ENCODE results near the gene CRABP1.

The CRABP1 gene

GRCh38 chr15:78347586-78348543 lies 7.7 kb downstream of the CRABP1 start:
- DNase-seq = peak; percentile 74

DNA sequence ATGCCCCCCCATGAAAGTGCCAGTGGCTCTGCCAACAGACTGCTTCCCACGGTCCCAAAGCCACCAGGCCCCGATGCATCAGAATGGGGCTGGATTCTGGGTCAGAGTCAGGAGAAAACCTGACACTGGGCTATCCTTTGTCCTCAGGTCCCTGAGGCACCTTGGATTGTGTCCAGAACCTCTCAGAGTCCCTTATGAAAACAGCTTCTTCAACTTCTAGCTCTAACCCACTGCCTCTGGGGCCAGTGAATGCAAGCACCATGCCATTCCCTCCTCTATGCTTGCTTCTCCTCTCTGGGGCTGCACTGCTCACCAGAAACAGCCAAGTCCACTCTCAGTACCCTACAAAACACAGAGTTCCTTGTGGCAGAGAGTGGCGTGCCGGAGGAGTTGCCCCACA lies 9.9 kb downstream of the CRABP1 start:
- DNase-seq = no peak

DNA sequence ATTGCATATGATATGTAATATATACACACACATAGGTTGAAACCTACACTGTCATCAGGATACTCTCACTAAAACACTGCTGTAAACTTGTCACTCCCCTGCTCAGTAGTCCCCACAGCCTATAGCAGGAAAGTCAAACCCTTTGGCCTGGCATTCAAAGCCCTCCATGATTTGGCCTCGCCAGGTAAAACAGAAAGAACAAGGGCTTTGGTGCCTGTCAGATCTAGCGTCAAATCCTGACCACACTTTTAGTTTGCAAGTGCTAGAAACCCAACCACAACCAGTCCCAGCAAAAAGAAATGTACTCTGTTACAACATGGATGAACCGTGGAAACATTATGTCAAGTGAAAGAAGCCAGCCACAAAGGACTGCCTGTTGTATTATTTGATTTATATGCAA lies 11.4 kb downstream of the CRABP1 start:
- no peak for DNase-seq

- DNase-seq = no peak
Measured at GRCh38 chr15:78353093-78353492, 12.9 kb downstream of the CRABP1 start.

DNA sequence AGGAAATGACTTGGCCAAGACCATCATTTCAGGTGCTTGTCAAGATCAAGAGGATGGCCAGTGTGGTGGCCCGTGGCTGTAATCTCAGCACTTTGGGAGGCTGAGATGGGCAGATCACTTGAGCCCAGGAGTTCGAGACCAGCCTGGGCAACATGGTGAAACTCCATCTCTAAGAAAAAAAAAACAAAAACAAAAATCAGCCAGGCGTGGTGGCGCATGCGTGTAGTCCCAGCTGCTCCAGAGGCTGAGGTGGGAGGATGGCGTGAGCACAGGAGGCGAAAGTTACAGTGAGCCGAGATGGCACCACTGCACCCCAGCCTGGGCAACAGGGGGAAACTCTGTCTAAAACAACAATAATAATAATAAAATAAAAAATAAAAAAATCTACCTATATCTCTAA lies 15.0 kb downstream of the CRABP1 start:
- no peak for DNase-seq

GRCh38 chr15:78358102-78358870 lies 18.1 kb downstream of the CRABP1 start:
- no peak for DNase-seq

DNA sequence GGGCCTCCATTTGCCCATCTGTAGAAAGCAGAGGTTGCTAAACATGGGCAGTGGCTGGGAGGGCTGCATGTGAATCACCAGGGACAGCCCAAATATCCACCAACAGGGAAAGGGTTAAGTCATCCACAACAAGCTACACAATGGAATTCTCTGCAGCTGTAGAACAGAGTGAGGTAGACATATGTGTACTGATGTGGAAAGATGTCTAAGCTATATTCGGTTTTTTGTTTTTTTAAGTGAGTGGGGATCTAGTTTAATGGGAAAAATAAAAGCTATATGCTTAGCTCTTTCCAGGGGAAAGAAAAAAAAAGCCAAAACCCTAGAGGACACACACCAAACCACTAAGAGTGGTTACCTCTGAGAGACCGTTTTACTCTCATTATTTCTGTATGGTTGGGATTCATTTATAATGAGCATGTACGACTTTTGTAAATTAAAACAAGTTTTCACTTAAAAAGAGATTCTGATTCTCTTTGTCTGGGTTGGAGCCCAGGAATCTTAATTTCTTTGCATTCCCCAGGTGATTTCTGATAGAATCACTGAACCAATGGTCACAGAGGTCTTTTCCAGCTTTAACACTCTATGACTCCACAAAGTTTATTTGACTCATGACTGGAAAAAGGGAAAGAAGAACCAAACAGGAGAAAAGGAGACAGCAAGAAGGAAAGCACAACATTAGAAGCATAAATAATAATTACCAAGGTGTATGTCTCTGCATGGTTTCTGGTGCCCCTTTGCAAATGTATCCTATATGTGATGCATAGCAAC lies 19.1 kb downstream of the CRABP1 start:
- no peak for DNase-seq

DNA sequence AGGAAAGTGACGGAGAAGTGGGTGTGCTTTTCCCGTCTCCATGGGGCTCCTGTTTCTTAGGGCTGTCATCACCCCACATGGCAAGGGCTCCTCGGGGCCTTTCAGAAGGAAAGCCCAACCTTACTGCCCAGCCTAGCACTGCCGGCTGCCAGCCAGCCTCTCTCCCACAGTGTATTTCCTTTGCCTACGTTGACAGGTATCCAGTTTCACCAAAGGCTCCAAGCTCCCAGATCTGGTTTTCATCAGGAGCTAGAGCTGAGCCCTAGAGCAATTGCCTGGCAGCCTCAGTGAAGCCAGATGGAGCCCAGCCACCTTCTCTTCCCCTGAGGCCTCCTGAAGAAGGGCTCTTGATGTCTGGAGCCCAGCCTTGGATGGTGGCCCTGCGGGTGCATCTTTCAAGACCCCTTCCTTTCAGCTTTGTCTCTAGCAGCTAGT lies 20.2 kb downstream of the CRABP1 start:
- no peak for DNase-seq

DNA sequence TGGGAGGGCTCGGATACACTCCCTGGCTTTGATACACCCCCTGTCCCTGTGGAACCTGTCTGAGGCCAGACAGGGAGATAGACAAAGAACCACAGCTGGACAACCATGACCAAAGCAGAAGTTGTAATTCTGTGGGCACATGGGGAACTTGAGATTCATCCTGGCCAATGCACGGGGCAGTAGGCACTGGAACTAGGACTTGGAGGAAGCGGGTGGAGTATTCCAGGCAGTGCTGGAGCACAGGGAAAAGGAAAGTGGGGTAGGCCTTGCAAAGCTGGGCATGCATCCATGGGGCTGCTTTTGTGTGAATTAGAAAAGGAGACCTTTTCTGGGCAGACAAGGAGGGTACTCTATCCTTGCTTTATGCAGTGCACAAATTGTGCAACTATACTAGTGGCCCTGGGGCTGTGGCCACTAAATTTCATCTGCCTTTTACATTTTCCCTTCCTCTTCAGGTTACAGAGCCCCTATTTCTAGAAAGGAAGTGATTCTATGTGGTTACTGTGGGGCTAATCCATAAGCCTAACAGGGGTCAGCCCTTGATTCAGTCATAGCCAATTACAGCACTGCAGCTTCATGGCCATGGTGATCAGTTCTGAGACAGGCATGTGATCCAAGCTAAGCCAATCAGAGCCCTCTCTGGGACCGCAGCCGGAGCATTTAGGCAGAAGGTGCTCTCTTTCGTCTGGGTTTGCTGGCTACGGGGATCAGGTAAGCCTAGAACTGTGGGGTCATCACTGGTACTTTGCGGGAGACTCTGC lies 21.0 kb downstream of the CRABP1 start:
- DNase-seq = no peak

GRCh38 chr15:78361771-78362506 lies 21.8 kb downstream of the CRABP1 start:
- DNase-seq = no peak

- DNase-seq = no peak
Measured at GRCh38 chr15:78362716-78363380, 22.7 kb downstream of the CRABP1 start.

- DNase-seq = no peak
Measured at GRCh38 chr15:78363381-78363734, 23.2 kb downstream of the CRABP1 start.

GRCh38 chr15:78364233-78364632 lies 24.1 kb downstream of the CRABP1 start:
- DNase-seq = peak; percentile 44

- no peak for DNase-seq
Measured at GRCh38 chr15:78365917-78366316, 25.8 kb downstream of the CRABP1 start.

GRCh38 chr15:78366342-78366741 lies 26.2 kb downstream of the CRABP1 start:
- DNase-seq = no peak

- no peak for DNase-seq
Measured at GRCh38 chr15:78368651-78369050, 28.5 kb downstream of the CRABP1 start.

- DNase-seq = no peak
Measured at GRCh38 chr15:78369161-78369560, 29.0 kb downstream of the CRABP1 start.

DNA sequence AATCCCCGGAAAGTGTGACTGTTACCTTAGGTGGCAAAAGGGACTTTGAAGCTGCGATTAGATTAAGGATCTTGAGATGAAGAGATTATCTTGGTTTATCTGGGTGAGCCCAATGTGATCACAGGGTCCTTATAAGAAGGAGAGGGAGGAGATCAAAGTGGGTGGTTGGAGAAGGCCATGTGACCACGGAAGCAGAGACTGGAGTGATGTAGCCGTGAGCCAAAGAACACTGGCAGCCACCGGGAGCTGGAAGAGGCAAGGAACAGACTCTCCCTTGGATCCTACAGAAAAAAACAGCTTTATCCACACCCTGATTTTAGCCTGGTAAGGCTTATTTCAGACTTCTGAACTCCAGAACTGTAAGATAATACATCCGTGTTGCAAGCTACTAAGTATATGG lies 29.9 kb downstream of the CRABP1 start:
- no peak for DNase-seq

DNA sequence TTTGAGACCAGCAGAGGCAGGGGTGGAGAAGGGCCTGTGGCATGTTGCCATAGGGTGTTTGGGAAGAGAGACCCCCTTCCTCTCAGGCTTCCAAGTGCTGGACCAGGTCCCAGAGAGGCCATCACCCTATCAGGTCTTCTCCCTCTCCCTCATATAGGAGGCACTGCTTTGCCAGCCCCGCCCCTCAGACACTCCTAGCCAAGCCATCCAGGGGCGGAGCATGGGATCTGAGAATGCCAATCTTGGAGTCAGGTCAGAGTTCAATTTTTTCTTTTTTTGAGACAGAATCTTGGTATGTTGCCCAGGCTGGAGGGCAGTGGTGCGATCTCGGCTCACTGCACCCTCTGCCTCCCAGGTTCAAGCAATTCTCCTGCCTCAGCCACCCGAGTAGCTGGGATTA lies 32.7 kb downstream of the CRABP1 start:
- no peak for DNase-seq

- DNase-seq = no peak
Measured at GRCh38 chr15:78374436-78375393, 34.6 kb downstream of the CRABP1 start.

Data from NCI-H510A (cell line).